ENCODE measurements around the gene AP3D1.

DNA sequence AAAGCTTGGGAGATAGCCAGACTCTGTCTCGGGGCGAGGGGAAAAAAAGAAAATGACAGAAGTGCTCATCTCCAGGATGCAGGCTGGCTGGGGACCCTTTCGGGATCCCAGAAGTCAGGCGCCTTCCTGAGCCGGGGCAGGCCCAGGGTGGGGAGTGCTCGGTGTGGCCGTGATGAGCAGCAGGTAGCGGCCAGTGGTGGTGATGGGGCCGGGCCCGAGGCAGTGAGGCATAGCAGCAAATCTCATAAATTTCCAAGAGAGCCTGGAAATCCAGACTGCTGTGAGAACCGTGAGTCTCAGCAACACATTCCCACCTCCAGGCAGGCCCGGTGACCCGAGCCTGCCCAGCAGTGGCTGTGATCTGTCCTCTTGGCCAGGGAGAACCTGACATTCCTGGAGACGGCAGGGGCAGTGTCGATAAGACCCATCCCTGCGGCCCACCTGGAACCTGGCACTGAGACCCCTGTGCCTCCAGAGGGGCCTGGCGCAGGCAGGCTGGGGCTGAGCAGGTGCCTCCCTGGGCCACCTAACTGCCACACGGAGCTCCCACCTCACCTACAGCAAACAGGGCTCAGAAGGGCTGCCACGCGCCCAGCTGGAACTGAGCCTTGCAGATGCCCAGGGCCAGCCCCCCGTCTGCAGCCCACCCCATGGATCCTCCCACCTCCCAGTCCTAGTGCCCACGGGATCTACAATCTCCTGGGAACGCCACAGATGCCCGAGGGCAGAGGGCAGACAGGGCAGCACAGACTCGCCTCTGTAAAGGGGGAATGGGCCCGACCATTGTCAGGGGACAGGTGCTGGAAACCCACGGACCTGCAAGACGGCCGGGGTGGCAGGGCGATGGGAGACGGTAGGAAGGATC, 31.2 kb downstream of the AP3D1 start:
- TF ChIP-seq CTCF (IDR thresholded peaks at IDR 0.05; ENCODE audit: low read depth, low read length) (no peak), POLR2A (IDR thresholded peaks at IDR 0.05; ENCODE audit: extremely low read depth, insufficient read length) (no peak), MYC (IDR thresholded peaks at IDR 0.05; ENCODE audit: low read depth, low read length) (no peak)
- TF ChIP-seq, protein P1, sequence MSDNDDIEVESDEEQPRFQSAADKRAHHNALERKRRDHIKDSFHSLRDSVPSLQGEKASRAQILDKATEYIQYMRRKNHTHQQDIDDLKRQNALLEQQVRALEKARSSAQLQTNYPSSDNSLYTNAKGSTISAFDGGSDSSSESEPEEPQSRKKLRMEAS (IDR thresholded peaks at IDR 0.05; ENCODE audit: low read depth, low read length), result no peak
